ENCODE data around the gene SPG7.

- TF ChIP-seq MAX (IDR thresholded peaks at IDR 0.05; ENCODE audit: low read depth, low read length), result no peak
- TF ChIP-seq POLR2A (IDR thresholded peaks at IDR 0.05; ENCODE audit: extremely low read depth, insufficient read length), result no peak
- no peak for TF ChIP-seq CTCF (IDR thresholded peaks at IDR 0.05; ENCODE audit: low read depth, low read length)
Observed at GRCh38 chr16:89571636-89572035, 63.4 kb downstream of the SPG7 start.

All from NB4 (cell line).